Measurements from ENCODE around the gene ABLIM1. TPM values are rescaled to one million over a fixed set of nuclear protein-coding genes. Genes with fewer than 3 reads are reported as not detected.

The ABLIM1 gene
- total RNA-seq, 2 donors from 2014 or later = 58.7 to 154 TPM

DNA sequence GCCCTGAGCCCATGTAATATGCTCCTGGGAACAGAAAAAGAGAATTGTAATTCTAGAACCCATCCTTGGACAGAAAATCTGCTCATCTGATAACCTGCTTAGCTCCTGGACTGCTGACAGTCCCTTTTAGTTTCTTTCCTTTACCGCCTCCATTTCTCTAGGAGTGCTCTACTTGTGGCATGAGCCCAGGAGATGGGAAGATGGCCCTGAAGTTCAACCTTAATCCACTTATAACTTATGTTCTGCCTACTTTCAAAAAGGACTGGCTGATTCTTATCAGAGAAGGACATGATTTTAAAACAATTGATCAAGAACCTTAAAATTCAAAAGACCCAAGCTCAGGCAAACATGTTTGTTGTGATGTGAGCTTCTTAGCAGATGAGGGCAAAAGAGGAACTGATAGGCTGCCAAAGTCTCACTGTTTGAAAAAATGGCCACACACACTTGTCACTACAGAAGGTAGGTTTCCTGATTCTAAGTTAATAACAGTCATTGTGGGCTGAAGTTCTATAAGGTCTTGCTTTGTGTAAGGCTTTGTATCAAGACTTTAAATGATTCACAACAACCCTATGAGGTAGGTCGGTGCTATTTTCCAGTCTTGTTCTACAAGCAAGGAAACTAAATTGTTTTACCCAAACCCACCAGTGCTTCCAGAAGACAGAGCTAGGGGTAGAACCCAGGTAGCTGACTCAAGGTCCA, 159.5 kb downstream of the ABLIM1 start:
- H3K9me3 Mint-ChIP-seq = no peaks in the 10 kb centered on the region
- no peaks in the 10 kb centered on the region for H3K27me3 Mint-ChIP-seq
- peak overlapping the region; percentile 96 for H3K27ac Mint-ChIP-seq
- peak overlapping the region; percentile 81 for H3K4me3 Mint-ChIP-seq
- peaks cover 17% of the 10 kb centered on the region for H3K36me3 Mint-ChIP-seq (ENCODE audit: low read depth)
- ATAC-seq (replicated peaks) = peak; percentile 64
- H3K4me1 Mint-ChIP-seq = peaks cover 56% of the 10 kb centered on the region

DNA sequence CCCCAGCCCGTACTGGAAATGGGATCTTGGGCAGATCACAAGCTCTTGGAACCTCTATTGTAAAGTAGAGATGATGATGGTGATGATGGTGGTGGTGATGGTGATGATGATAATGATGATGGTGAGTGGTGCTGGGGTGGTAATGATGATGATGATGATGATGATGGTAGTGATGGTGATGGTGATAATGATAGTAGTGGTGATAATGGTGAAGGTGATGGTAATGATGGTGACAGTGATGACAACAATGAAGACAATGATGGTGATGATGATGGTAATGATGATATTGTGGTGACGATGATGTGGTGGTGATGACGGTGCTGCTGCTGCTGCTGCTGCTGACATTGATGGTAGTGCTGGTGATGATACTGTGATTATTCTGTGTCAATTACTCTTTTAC, 162.8 kb downstream of the ABLIM1 start:
- no peaks in the 10 kb centered on the region for H3K9me3 Mint-ChIP-seq
- peaks cover 39% of the 10 kb centered on the region for H3K36me3 Mint-ChIP-seq (ENCODE audit: low read depth)
- H3K4me1 Mint-ChIP-seq = peaks cover 54% of the 10 kb centered on the region
- no peak overlapping the region for H3K4me3 Mint-ChIP-seq
- no peak for ATAC-seq (replicated peaks)
- peak overlapping the region; percentile 1 for H3K27ac Mint-ChIP-seq
- no peaks in the 10 kb centered on the region for H3K27me3 Mint-ChIP-seq

- Mint-ChIP-seq H3K27me3 (no peaks in the 10 kb centered on the region), H3K9me3 (no peaks in the 10 kb centered on the region), H3K4me3 (peak overlapping the region; percentile 54), H3K27ac (peak overlapping the region; percentile 76), H3K36me3 (ENCODE audit: low read depth) (peaks cover 57% of the 10 kb centered on the region), H3K4me1 (peaks cover 40% of the 10 kb centered on the region)
- peak; percentile 71 for ATAC-seq (replicated peaks)
These were observed 165.6 kb downstream of the ABLIM1 start for GRCh38 chr10:114492351-114493037.

DNA sequence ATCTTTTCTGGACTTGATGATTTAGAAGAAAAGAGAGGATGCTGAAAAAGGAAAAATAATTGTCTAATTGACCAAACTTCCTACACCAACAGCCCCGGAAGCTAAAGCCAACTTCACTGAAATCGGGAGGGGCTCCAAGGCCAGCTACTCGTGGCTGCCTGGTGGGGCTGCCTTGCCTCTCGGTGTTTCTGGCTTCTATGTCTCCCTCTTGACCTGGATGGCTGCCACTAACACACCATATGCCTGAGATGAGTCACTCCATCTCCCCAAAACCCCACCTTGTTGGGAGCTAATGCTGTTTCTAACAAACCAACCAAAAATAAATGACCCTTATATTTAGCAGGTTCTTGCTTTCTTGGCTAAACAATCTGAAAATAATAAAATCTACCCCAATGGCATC, 166.1 kb downstream of the ABLIM1 start:
- peaks cover 45% of the 10 kb centered on the region for H3K4me1 Mint-ChIP-seq
- H3K9me3 Mint-ChIP-seq = no peaks in the 10 kb centered on the region
- ATAC-seq (replicated peaks) = no peak
- H3K27me3 Mint-ChIP-seq = no peaks in the 10 kb centered on the region
- peak overlapping the region; percentile 54 for H3K4me3 Mint-ChIP-seq
- H3K27ac Mint-ChIP-seq = peak overlapping the region; percentile 76
- peaks cover 62% of the 10 kb centered on the region for H3K36me3 Mint-ChIP-seq (ENCODE audit: low read depth)

- no peaks in the 10 kb centered on the region for H3K27me3 Mint-ChIP-seq
- no peak for ATAC-seq (replicated peaks)
- H3K4me1 Mint-ChIP-seq = peaks cover 49% of the 10 kb centered on the region
- no peaks in the 10 kb centered on the region for H3K9me3 Mint-ChIP-seq
- H3K36me3 Mint-ChIP-seq (ENCODE audit: low read depth) = peaks cover 68% of the 10 kb centered on the region
- H3K27ac Mint-ChIP-seq = peak overlapping the region; percentile 76
- H3K4me3 Mint-ChIP-seq = peak overlapping the region; percentile 54
These were observed 166.7 kb downstream of the ABLIM1 start for GRCh38 chr10:114491419-114491818.

DNA sequence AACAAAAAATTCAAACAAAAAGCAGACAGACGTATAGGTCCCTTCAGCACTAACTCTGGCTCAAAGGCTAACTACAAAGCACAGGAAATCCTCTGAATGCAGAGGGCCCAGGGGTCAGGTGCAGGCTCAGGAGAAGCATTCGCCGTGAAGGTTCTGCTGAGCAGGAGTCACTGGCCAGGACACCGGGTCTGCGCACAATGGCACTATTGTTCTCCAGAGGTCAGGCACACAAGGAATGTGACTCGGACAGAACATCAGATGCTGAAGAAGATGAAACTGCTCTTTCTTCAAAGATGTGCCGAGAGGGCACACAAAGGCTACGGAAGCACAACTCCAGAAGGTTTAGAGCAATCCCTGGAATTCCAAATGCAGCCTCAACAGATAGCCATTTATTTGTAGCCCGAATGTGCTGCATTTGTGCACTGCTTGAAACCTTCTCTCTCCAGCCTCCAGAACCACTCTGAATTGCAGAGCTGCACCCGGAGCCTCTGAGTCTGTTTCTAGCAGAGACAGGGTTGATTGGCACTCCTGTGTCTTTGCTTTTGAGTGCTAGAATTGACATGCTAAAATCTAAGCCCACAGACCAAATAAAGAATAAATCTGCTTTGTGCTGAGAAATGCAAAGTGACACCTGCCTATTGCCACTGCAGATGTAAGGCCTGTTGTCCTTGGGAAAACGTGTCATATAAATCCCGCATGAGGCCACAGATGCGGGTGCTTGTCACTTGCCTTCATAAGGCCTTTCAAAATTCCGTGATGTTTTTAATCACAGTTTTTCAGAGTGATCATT, 168.4 kb downstream of the ABLIM1 start:
- Mint-ChIP-seq H3K9me3 (no peaks in the 10 kb centered on the region), H3K27ac (no peak overlapping the region), H3K27me3 (no peaks in the 10 kb centered on the region), H3K36me3 (ENCODE audit: low read depth) (peaks cover 70% of the 10 kb centered on the region), H3K4me3 (no peak overlapping the region), H3K4me1 (peaks cover 44% of the 10 kb centered on the region)
- ATAC-seq (replicated peaks) = no peak

GRCh38 chr10:114487815-114488536, 170.1 kb downstream of the ABLIM1 start:
- no peak for ATAC-seq (replicated peaks)
- Mint-ChIP-seq H3K27ac (peak overlapping the region; percentile 60), H3K4me3 (peak overlapping the region; percentile 47), H3K36me3 (ENCODE audit: low read depth) (peaks cover 85% of the 10 kb centered on the region), H3K27me3 (no peaks in the 10 kb centered on the region), H3K9me3 (no peaks in the 10 kb centered on the region), H3K4me1 (peaks cover 35% of the 10 kb centered on the region)

GRCh38 chr10:114486938-114487814, 170.9 kb downstream of the ABLIM1 start:
- Mint-ChIP-seq H3K4me3 (peak overlapping the region; percentile 47), H3K9me3 (no peaks in the 10 kb centered on the region), H3K27me3 (no peaks in the 10 kb centered on the region), H3K4me1 (peaks cover 27% of the 10 kb centered on the region), H3K27ac (peak overlapping the region; percentile 60), H3K36me3 (ENCODE audit: low read depth) (peaks cover 85% of the 10 kb centered on the region)
- ATAC-seq (replicated peaks) = peak; percentile 90

DNA sequence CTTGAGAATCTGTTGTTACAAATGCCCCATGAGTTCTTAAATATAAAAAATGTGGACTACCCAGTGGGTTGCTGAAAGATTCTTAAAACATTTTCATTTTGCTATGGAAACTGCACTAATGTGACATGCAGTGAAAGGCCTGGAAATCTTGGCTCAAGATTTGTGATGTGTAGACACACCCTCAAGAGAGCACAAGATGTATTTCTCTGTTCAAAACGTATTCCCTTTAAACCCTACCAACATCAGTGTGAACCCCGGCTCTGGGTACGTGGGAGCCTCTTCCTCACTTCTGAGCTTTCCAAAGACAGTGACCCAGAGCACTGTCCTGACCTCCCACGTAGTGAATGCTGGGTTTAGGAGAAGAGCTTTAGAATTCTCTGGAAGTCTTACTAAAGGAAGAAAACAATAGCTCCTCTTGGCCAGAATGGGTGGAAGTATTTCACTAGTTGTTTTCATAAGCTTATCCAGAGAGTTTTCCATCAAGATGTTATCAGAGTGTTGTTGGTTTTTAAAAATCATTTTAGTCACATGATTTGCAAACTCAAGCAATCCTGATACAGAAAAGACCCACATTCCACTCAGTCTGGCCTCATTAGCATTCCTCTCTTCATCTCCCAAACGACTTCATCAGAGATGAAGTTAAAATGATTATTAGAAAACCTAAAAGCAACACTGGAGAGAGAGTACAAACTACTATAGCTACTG, 172.2 kb downstream of the ABLIM1 start:
- H3K27me3 Mint-ChIP-seq = no peaks in the 10 kb centered on the region
- peaks cover 87% of the 10 kb centered on the region for H3K36me3 Mint-ChIP-seq (ENCODE audit: low read depth)
- no peak for ATAC-seq (replicated peaks)
- H3K27ac Mint-ChIP-seq = peak overlapping the region; percentile 50
- no peaks in the 10 kb centered on the region for H3K9me3 Mint-ChIP-seq
- H3K4me3 Mint-ChIP-seq = no peak overlapping the region
- peaks cover 25% of the 10 kb centered on the region for H3K4me1 Mint-ChIP-seq

GRCh38 chr10:114483575-114483974, 174.5 kb downstream of the ABLIM1 start:
- H3K4me3 Mint-ChIP-seq = no peak overlapping the region
- no peak for ATAC-seq (replicated peaks)
- H3K4me1 Mint-ChIP-seq = peaks cover 41% of the 10 kb centered on the region
- H3K27ac Mint-ChIP-seq = no peak overlapping the region
- H3K36me3 Mint-ChIP-seq (ENCODE audit: low read depth) = peaks cover 85% of the 10 kb centered on the region
- no peaks in the 10 kb centered on the region for H3K9me3 Mint-ChIP-seq
- no peaks in the 10 kb centered on the region for H3K27me3 Mint-ChIP-seq

DNA sequence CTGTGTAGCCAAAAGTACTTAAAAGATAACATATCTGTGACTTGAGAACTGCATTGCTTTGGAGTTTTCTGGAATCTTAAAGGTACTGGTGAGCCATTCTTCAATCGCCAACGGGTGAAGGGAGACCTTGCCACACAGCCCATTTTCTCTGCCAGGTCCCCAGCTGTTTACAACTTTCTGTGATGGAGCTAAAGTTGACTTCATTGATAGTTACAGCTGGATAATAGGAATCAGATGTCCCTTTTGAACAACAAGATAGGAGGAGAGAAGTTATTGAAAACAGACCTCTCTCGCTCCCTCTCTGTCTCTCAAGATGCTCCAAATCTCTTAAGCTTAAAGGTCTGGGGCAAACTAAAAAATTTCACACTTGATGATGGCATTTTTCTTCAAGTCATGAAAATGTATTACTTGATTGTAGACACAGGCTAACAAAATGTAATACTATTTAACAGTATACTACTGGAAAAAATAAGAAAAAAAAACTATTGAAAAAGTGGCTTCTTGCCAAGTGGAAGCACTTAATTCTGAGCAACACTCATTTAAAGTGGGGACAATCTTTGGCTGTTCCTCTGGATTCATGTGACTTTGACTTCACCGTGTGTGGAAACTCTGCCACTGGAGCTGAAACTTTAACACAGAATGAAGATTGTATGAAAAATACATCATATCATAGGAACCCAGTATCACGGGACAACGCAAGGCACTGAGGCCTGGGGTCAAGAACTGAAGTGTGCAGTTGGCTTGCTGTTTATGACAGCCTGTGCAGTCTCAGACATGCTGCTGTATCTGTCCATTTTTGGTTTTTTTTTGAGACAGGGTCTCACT, 175.4 kb downstream of the ABLIM1 start:
- Mint-ChIP-seq H3K27me3 (no peaks in the 10 kb centered on the region), H3K9me3 (no peaks in the 10 kb centered on the region), H3K4me1 (peaks cover 38% of the 10 kb centered on the region), H3K4me3 (no peak overlapping the region), H3K27ac (no peak overlapping the region), H3K36me3 (ENCODE audit: low read depth) (peaks cover 84% of the 10 kb centered on the region)
- ATAC-seq (replicated peaks) = no peak

- no peak for ATAC-seq (replicated peaks)
- no peak overlapping the region for H3K4me3 Mint-ChIP-seq
- no peaks in the 10 kb centered on the region for H3K9me3 Mint-ChIP-seq
- H3K36me3 Mint-ChIP-seq (ENCODE audit: low read depth) = peaks cover 67% of the 10 kb centered on the region
- H3K4me1 Mint-ChIP-seq = peaks cover 34% of the 10 kb centered on the region
- H3K27ac Mint-ChIP-seq = peak overlapping the region; percentile 44
- no peaks in the 10 kb centered on the region for H3K27me3 Mint-ChIP-seq
These were observed 177.0 kb downstream of the ABLIM1 start for GRCh38 chr10:114481055-114481454.
